ENCODE measurements around the gene TRMO. TPM values are rescaled to one million over a fixed set of nuclear protein-coding genes. Genes with fewer than 3 reads are reported as not detected.

The TRMO gene
- total RNA-seq, 1 donor from 2014 or later = 24.8 TPM

GRCh38 chr9:97891736-97892135, 30.6 kb downstream of the TRMO start:
- intact Hi-C loops (cut with DNase I) = no loop called here
- Histone ChIP-seq H3K36me3 (peaks cover 0 to 8% of the 10 kb centered on the region in 2 donors), H3K9me3 (peaks cover 0 to 6% of the 10 kb centered on the region in 2 donors), H3K4me3 (no peak overlapping the region), H3K4me1 (no peaks in the 10 kb centered on the region), H3K27ac (no peak overlapping the region), H3K27me3 (no peaks in the 10 kb centered on the region)
- no peak for DNase-seq (ENCODE audit: low spot score in 2 of 2)
- no peak for TF ChIP-seq CTCF (IDR thresholded peaks at IDR 0.05)

GRCh38 chr9:97889941-97890887, 32.1 kb downstream of the TRMO start:
- H3K27me3 ChIP-seq = no peaks in the 10 kb centered on the region
- no peaks in the 10 kb centered on the region for H3K36me3 ChIP-seq
- TF ChIP-seq CTCF (IDR thresholded peaks at IDR 0.05) = peak in 2 of 3 experiments; percentile 25 to 43
- H3K4me3 ChIP-seq = no peak overlapping the region
- no peak for DNase-seq (ENCODE audit: low spot score in 2 of 2)
- intact Hi-C loops (cut with DNase I) = no loop called here
- H3K4me1 ChIP-seq = no peaks in the 10 kb centered on the region
- peaks cover 0 to 6% of the 10 kb centered on the region in 2 donors for H3K9me3 ChIP-seq
- H3K27ac ChIP-seq = no peak overlapping the region

GRCh38 chr9:97880336-97880735, 42.0 kb downstream of the TRMO start:
- TF ChIP-seq CTCF (IDR thresholded peaks at IDR 0.05) = no peak
- Histone ChIP-seq H3K36me3 (no peaks in the 10 kb centered on the region), H3K27ac (no peak overlapping the region), H3K27me3 (no peaks in the 10 kb centered on the region), H3K4me1 (no peaks in the 10 kb centered on the region), H3K9me3 (no peaks in the 10 kb centered on the region), H3K4me3 (no peak overlapping the region)
- no peak for DNase-seq (ENCODE audit: low spot score in 2 of 2)
- intact Hi-C loops (cut with DNase I) = no loop called here

- no peaks in the 10 kb centered on the region for H3K36me3 ChIP-seq
- TF ChIP-seq CTCF (IDR thresholded peaks at IDR 0.05) = no peak
- intact Hi-C loops (cut with DNase I) = loop anchor here (10.0 kb wide), 1 partner anchor 151 kb away; no protein-coding TSS in a partner anchor
- DNase-seq (ENCODE audit: low spot score in 2 of 2) = no peak
- no peaks in the 10 kb centered on the region for H3K27me3 ChIP-seq
- no peak overlapping the region for H3K4me3 ChIP-seq
- no peaks in the 10 kb centered on the region for H3K9me3 ChIP-seq
- no peaks in the 10 kb centered on the region for H3K4me1 ChIP-seq
- H3K27ac ChIP-seq = no peak overlapping the region
Observed at GRCh38 chr9:97876061-97876460, 46.2 kb downstream of the TRMO start.

- intact Hi-C loops (cut with DNase I) = loop anchor here (10.0 kb wide), 1 partner anchor 150 kb away; no protein-coding TSS in a partner anchor
- H3K36me3 ChIP-seq = no peaks in the 10 kb centered on the region
Observed at GRCh38 chr9:97875111-97875510, 47.2 kb downstream of the TRMO start.

More at GRCh38 chr9:97875111-97875510, 47.2 kb downstream of the TRMO start:
- Histone ChIP-seq H3K4me1 (no peaks in the 10 kb centered on the region), H3K9me3 (no peaks in the 10 kb centered on the region), H3K27me3 (no peaks in the 10 kb centered on the region), H3K27ac (no peak overlapping the region), H3K4me3 (no peak overlapping the region)
- no peak for TF ChIP-seq CTCF (IDR thresholded peaks at IDR 0.05)
- DNase-seq (ENCODE audit: low spot score in 2 of 2) = no peak

Data from ascending aorta (tissue), 2 donors.